Ovary (tissue), 3 donors: ENCODE measurements around the gene LPAR5.

Experiments used
- EP300 ChIP-seq: sonication (generic); formaldehyde crosslinking; IDR thresholded peaks from one replicate; pipeline ENCODE4 v1.6.1; 2017; ENCODE audit warnings: antibody characterized with exemption
- POLR2A ChIP-seq: fragments of 450-650 bp; IDR thresholded peaks from one replicate; pipeline ENCODE4 v1.6.1; 2017; ENCODE audit warnings: antibody characterized with exemption, mild to moderate bottlenecking, moderate library complexity
- TF ChIP-seq, protein P1 (sequence below), 3 donors: fragments of 450-650 bp in 2 of 3; fragments of 200-600 bp in 1 of 3; IDR thresholded peaks; one replicate each; pipeline versions ENCODE4 v1.5.1 to v1.8.0; 2016 to 2022; ENCODE audit warnings: antibody characterized with exemption in 3 of 3, mild to moderate bottlenecking in 1 of 3
- donor health status: DM: no; HTN: no; CAD: no.

DNA sequence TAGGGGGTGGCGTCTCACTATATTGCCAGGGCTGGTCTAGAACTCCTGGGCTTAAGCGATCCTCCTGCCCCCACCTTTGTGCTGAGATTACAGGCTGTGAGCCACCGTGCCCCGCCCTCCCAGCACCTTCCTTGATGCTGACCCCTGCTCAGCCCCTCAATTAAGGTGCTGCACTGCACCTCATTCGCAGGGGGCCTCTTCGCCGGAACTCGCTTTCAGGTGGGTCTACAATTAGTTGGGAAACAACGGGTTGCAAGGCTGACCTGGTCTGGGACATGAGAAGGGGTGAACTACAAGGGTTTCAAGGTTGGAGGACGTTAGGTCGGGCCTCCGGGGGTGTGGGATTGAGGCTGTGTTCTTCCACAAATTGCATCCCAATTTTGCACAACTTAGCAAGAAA is 66.4 kb downstream of the LPAR5 start:
- TF ChIP-seq, protein P1, sequence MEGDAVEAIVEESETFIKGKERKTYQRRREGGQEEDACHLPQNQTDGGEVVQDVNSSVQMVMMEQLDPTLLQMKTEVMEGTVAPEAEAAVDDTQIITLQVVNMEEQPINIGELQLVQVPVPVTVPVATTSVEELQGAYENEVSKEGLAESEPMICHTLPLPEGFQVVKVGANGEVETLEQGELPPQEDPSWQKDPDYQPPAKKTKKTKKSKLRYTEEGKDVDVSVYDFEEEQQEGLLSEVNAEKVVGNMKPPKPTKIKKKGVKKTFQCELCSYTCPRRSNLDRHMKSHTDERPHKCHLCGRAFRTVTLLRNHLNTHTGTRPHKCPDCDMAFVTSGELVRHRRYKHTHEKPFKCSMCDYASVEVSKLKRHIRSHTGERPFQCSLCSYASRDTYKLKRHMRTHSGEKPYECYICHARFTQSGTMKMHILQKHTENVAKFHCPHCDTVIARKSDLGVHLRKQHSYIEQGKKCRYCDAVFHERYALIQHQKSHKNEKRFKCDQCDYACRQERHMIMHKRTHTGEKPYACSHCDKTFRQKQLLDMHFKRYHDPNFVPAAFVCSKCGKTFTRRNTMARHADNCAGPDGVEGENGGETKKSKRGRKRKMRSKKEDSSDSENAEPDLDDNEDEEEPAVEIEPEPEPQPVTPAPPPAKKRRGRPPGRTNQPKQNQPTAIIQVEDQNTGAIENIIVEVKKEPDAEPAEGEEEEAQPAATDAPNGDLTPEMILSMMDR (IDR thresholded peaks at IDR 0.05) = no peak
- TF ChIP-seq EP300 (no peak), POLR2A (no peak)
